ENCODE measurements around the gene CLCN6.

DNA sequence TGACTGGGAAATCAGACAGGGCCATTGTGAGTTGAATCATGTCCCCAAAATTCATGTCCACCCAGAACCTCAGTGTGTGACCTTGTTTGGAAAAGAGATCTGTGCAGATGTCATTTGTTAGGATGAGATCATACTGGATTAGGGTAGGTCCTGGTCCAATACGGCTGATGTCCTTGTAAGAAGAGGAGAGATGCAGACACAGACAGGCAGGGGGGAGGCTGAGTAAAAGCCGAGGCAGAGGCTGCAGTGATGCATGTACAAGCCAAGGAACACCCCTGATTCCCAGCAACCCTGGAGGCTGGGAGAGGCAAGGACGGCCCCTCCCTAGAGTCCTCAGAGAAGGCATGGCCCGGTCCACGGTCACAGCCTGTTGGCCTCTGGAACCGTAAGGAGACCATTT lies 68.6 kb downstream of the CLCN6 start:
- no peak for TF ChIP-seq POLR2A (IDR thresholded peaks at IDR 0.05)
- TF ChIP-seq, protein P1, sequence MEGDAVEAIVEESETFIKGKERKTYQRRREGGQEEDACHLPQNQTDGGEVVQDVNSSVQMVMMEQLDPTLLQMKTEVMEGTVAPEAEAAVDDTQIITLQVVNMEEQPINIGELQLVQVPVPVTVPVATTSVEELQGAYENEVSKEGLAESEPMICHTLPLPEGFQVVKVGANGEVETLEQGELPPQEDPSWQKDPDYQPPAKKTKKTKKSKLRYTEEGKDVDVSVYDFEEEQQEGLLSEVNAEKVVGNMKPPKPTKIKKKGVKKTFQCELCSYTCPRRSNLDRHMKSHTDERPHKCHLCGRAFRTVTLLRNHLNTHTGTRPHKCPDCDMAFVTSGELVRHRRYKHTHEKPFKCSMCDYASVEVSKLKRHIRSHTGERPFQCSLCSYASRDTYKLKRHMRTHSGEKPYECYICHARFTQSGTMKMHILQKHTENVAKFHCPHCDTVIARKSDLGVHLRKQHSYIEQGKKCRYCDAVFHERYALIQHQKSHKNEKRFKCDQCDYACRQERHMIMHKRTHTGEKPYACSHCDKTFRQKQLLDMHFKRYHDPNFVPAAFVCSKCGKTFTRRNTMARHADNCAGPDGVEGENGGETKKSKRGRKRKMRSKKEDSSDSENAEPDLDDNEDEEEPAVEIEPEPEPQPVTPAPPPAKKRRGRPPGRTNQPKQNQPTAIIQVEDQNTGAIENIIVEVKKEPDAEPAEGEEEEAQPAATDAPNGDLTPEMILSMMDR (IDR thresholded peaks at IDR 0.05), result no peak

All from body of pancreas (tissue), 4 donors.